Measurements from ENCODE around the gene PARP14.
"Not testable (repeated sequence)": the region's sequence is repeated elsewhere in the genome, so short reads cannot be mapped to it uniquely, and the experiment has no call there.

Gene PARP14

GRCh38 chr3:122727294-122727693 is 46.7 kb downstream of the PARP14 start:
- Mint-ChIP-seq H3K4me3 (no peak overlapping the region), H3K4me1 (ENCODE audit: low read depth) (no peaks in the 10 kb centered on the region), H3K27me3 (no peaks in the 10 kb centered on the region), H3K27ac (no peak overlapping the region), H3K9me3 (no peaks in the 10 kb centered on the region), H3K36me3 (ENCODE audit: low read depth) (peaks cover 79% of the 10 kb centered on the region)
- no peak for DNase-seq

GRCh38 chr3:122727766-122728165 is 47.1 kb downstream of the PARP14 start:
- H3K4me3 Mint-ChIP-seq: no peak overlapping the region
- H3K4me1 Mint-ChIP-seq (ENCODE audit: low read depth): no peaks in the 10 kb centered on the region
- no peaks in the 10 kb centered on the region for H3K9me3 Mint-ChIP-seq
- H3K27me3 Mint-ChIP-seq: no peaks in the 10 kb centered on the region
- DNase-seq: no peak
- H3K27ac Mint-ChIP-seq: no peak overlapping the region
- H3K36me3 Mint-ChIP-seq (ENCODE audit: low read depth): peaks cover 78% of the 10 kb centered on the region

- no peak overlapping the region for H3K27ac Mint-ChIP-seq
- no peaks in the 10 kb centered on the region for H3K4me1 Mint-ChIP-seq (ENCODE audit: low read depth)
- DNase-seq: no peak
- H3K4me3 Mint-ChIP-seq: no peak overlapping the region
- no peaks in the 10 kb centered on the region for H3K27me3 Mint-ChIP-seq
- no peaks in the 10 kb centered on the region for H3K9me3 Mint-ChIP-seq
- peaks cover 78% of the 10 kb centered on the region for H3K36me3 Mint-ChIP-seq (ENCODE audit: low read depth)
Observed at GRCh38 chr3:122728186-122728585, 47.5 kb downstream of the PARP14 start.

GRCh38 chr3:122728756-122729514 is 48.3 kb downstream of the PARP14 start:
- Mint-ChIP-seq H3K27ac (no peak overlapping the region), H3K27me3 (no peaks in the 10 kb centered on the region), H3K9me3 (no peaks in the 10 kb centered on the region), H3K4me3 (no peak overlapping the region), H3K4me1 (ENCODE audit: low read depth) (no peaks in the 10 kb centered on the region), H3K36me3 (ENCODE audit: low read depth) (peaks cover 78% of the 10 kb centered on the region)
- no peak for DNase-seq

- Mint-ChIP-seq H3K4me3 (no peak overlapping the region), H3K4me1 (ENCODE audit: low read depth) (no peaks in the 10 kb centered on the region), H3K27me3 (no peaks in the 10 kb centered on the region), H3K9me3 (no peaks in the 10 kb centered on the region), H3K27ac (no peak overlapping the region), H3K36me3 (ENCODE audit: low read depth) (peaks cover 78% of the 10 kb centered on the region)
- DNase-seq: no peak
Observed at GRCh38 chr3:122730240-122730639, 49.6 kb downstream of the PARP14 start.

GRCh38 chr3:122732682-122733525 is 52.3 kb downstream of the PARP14 start:
- H3K9me3 Mint-ChIP-seq; H3K27me3 Mint-ChIP-seq; H3K4me3 Mint-ChIP-seq; H3K4me1 Mint-ChIP-seq (ENCODE audit: low read depth); DNase-seq; H3K27ac Mint-ChIP-seq: not testable (repeated sequence)
- peaks cover 66% of the 10 kb centered on the region for H3K36me3 Mint-ChIP-seq (ENCODE audit: low read depth)

- Mint-ChIP-seq H3K4me1 (ENCODE audit: low read depth) (no peaks in the 10 kb centered on the region), H3K27me3 (no peaks in the 10 kb centered on the region), H3K9me3 (peaks cover 7% of the 10 kb centered on the region), H3K27ac (no peak overlapping the region), H3K36me3 (ENCODE audit: low read depth) (peaks cover 67% of the 10 kb centered on the region), H3K4me3 (no peak overlapping the region)
- DNase-seq: no peak
Observed at GRCh38 chr3:122739172-122739571, 58.5 kb downstream of the PARP14 start.

GRCh38 chr3:122742234-122742633 is 61.6 kb downstream of the PARP14 start:
- no peaks in the 10 kb centered on the region for H3K4me1 Mint-ChIP-seq (ENCODE audit: low read depth)

GRCh38 chr3:122743581-122744120 is 63.0 kb downstream of the PARP14 start:
- Mint-ChIP-seq H3K27me3 (no peaks in the 10 kb centered on the region), H3K9me3 (peaks cover 5% of the 10 kb centered on the region), H3K4me3 (no peak overlapping the region), H3K36me3 (ENCODE audit: low read depth) (peaks cover 79% of the 10 kb centered on the region), H3K4me1 (ENCODE audit: low read depth) (no peaks in the 10 kb centered on the region), H3K27ac (no peak overlapping the region)
- no peak for DNase-seq

More at GRCh38 chr3:122742234-122742633, 61.6 kb downstream of the PARP14 start:
- no peaks in the 10 kb centered on the region for H3K27me3 Mint-ChIP-seq
- no peak overlapping the region for H3K27ac Mint-ChIP-seq
- no peak overlapping the region for H3K4me3 Mint-ChIP-seq
- H3K9me3 Mint-ChIP-seq: peaks cover 7% of the 10 kb centered on the region
- no peak for DNase-seq
- peaks cover 83% of the 10 kb centered on the region for H3K36me3 Mint-ChIP-seq (ENCODE audit: low read depth)

GRCh38 chr3:122745369-122746021 is 64.9 kb downstream of the PARP14 start:
- peaks cover 67% of the 10 kb centered on the region for H3K36me3 Mint-ChIP-seq (ENCODE audit: low read depth)
- H3K4me3 Mint-ChIP-seq: no peak overlapping the region
- peaks cover 5% of the 10 kb centered on the region for H3K9me3 Mint-ChIP-seq
- no peak overlapping the region for H3K27ac Mint-ChIP-seq
- no peak for DNase-seq
- H3K27me3 Mint-ChIP-seq: no peaks in the 10 kb centered on the region
- H3K4me1 Mint-ChIP-seq (ENCODE audit: low read depth): no peaks in the 10 kb centered on the region

GRCh38 chr3:122747295-122747694 is 66.7 kb downstream of the PARP14 start:
- H3K4me3 Mint-ChIP-seq; H3K4me1 Mint-ChIP-seq (ENCODE audit: low read depth): not testable (repeated sequence)
- H3K36me3 Mint-ChIP-seq (ENCODE audit: low read depth): peaks cover 65% of the 10 kb centered on the region

GRCh38 chr3:122748347-122748746 is 67.7 kb downstream of the PARP14 start:
- peaks cover 63% of the 10 kb centered on the region for H3K36me3 Mint-ChIP-seq (ENCODE audit: low read depth)
- no peaks in the 10 kb centered on the region for H3K27me3 Mint-ChIP-seq
- no peak overlapping the region for H3K4me3 Mint-ChIP-seq
- no peaks in the 10 kb centered on the region for H3K4me1 Mint-ChIP-seq (ENCODE audit: low read depth)
- no peak for DNase-seq
- no peak overlapping the region for H3K27ac Mint-ChIP-seq
- H3K9me3 Mint-ChIP-seq: no peaks in the 10 kb centered on the region

More at GRCh38 chr3:122747295-122747694, 66.7 kb downstream of the PARP14 start:
- not testable (repeated sequence) for H3K27ac Mint-ChIP-seq, H3K9me3 Mint-ChIP-seq, DNase-seq, H3K27me3 Mint-ChIP-seq

GRCh38 chr3:122754929-122755328 is 74.3 kb downstream of the PARP14 start:
- no peak overlapping the region for H3K4me3 Mint-ChIP-seq
- H3K4me1 Mint-ChIP-seq (ENCODE audit: low read depth): no peaks in the 10 kb centered on the region
- H3K36me3 Mint-ChIP-seq (ENCODE audit: low read depth): peaks cover 52% of the 10 kb centered on the region
- no peaks in the 10 kb centered on the region for H3K9me3 Mint-ChIP-seq
- peak; percentile 30 for DNase-seq
- H3K27ac Mint-ChIP-seq: no peak overlapping the region
- no peaks in the 10 kb centered on the region for H3K27me3 Mint-ChIP-seq

- Mint-ChIP-seq H3K9me3 (no peaks in the 10 kb centered on the region), H3K27me3 (no peaks in the 10 kb centered on the region), H3K4me3 (no peak overlapping the region), H3K36me3 (ENCODE audit: low read depth) (peaks cover 52% of the 10 kb centered on the region), H3K27ac (no peak overlapping the region), H3K4me1 (ENCODE audit: low read depth) (no peaks in the 10 kb centered on the region)
- no peak for DNase-seq
Observed at GRCh38 chr3:122755491-122755890, 74.9 kb downstream of the PARP14 start.

Measured in activated T-cell treated with anti-CD3 and anti-CD28 coated beads, Interleukin-2, amount 50 U/mL, for 24 hours (primary cell).